ENCODE results near the gene PCTP.

DNA sequence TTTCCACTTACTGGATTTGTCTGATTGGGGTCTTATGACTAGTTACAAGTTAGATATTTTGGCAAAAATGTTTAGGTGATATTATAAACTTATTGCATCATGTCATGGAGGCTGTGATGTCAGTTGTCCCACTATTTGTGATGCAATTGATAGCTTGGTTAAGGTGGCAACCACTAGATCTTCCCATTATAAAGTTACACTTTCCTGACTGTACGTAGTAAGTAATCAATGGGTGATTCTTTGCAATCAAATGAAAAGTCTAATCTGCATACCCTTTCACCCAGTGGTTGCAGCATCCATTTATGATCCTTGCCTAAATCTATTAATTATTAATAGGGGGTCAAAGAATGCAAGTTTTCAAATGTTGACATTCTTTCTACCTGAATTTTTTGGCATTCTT is 4.4 kb upstream of the PCTP start:
- TF ChIP-seq, protein P1, sequence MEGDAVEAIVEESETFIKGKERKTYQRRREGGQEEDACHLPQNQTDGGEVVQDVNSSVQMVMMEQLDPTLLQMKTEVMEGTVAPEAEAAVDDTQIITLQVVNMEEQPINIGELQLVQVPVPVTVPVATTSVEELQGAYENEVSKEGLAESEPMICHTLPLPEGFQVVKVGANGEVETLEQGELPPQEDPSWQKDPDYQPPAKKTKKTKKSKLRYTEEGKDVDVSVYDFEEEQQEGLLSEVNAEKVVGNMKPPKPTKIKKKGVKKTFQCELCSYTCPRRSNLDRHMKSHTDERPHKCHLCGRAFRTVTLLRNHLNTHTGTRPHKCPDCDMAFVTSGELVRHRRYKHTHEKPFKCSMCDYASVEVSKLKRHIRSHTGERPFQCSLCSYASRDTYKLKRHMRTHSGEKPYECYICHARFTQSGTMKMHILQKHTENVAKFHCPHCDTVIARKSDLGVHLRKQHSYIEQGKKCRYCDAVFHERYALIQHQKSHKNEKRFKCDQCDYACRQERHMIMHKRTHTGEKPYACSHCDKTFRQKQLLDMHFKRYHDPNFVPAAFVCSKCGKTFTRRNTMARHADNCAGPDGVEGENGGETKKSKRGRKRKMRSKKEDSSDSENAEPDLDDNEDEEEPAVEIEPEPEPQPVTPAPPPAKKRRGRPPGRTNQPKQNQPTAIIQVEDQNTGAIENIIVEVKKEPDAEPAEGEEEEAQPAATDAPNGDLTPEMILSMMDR (IDR thresholded peaks at IDR 0.05) = no peak
- no peak for TF ChIP-seq POLR2AphosphoS5 (IDR thresholded peaks at IDR 0.05)
